GM12801 (cell line): ENCODE data around the gene FIBCD1.

Experiments
- CTCF ChIP-seq: IDR thresholded peaks from one replicate; pipeline ENCODE4 v1.5.1; 2011; ENCODE audit warnings: control low read depth; ENCODE audit not compliant: insufficient read length; ENCODE audit errors: extremely low read depth

FIBCD1 gene

DNA sequence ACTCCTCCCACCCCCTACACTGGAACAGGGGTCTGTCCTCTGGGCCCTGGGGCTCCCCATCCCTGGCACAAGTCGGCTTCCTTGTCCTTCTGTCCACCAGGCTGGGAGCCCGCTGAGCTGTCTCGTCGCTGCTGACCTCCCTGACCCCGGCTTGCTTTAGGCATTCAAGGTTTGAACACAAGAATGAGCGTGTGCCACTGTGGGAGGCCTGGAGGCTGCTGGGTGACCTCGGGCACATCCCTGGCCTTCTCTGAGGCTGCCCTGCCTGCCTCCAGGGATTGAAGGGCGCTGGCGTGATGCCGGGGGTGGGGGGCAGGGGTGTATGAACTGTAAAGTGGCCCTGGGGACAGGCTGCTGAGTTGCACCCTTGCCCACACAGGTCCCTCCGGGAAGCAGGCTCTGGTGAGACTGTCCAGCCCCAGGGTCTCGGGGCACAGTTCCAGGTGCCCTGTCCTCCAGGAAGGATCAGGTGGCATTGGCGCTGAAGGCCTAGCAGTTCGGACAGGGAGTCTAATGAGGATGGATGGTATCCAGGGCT, 18.2 kb downstream of the FIBCD1 start:
- no peak for TF ChIP-seq CTCF

DNA sequence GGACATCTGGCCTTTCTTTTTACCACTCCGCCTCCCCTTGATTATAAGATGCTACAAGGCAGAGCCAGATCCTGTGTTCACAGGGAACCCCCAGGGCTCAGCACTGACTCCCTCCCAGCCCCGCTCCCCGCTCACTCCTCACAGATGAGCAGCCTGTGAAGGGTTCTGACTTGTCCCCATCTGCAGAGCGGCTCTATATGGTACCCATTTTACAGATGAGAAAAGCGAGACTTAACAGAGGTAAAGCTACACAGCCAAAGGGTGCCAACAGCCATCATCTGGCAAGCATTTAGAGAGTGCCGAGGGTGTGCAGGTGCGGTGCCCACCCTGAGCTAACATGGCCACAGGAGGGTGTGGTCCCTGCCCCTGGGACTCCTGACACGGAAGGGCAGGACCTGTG, 18.8 kb downstream of the FIBCD1 start:
- no peak for TF ChIP-seq CTCF

GRCh38 chr9:130919559-130920145, 19.4 kb downstream of the FIBCD1 start:
- no peak for TF ChIP-seq CTCF

GRCh38 chr9:130918826-130919558, 20.1 kb downstream of the FIBCD1 start:
- TF ChIP-seq CTCF: no peak

- TF ChIP-seq CTCF: no peak
These were observed 20.8 kb downstream of the FIBCD1 start for GRCh38 chr9:130918101-130918825.

- no peak for TF ChIP-seq CTCF
These were observed 21.7 kb downstream of the FIBCD1 start for GRCh38 chr9:130917168-130917960.

- TF ChIP-seq CTCF: no peak
These were observed 24.0 kb downstream of the FIBCD1 start for GRCh38 chr9:130915096-130915447.
